Fibroblast of upper back skin (primary cell): ENCODE data around the gene EIF4G3.
"Not testable (repeated sequence)": the region's sequence is repeated elsewhere in the genome, so short reads cannot be mapped to it uniquely, and the experiment has no call there.

Experiments used
- DNase-seq: peaks from one replicate; pipeline ENCODE4 v3.0.0-alpha.2; 2013

EIF4G3 gene, protein sequence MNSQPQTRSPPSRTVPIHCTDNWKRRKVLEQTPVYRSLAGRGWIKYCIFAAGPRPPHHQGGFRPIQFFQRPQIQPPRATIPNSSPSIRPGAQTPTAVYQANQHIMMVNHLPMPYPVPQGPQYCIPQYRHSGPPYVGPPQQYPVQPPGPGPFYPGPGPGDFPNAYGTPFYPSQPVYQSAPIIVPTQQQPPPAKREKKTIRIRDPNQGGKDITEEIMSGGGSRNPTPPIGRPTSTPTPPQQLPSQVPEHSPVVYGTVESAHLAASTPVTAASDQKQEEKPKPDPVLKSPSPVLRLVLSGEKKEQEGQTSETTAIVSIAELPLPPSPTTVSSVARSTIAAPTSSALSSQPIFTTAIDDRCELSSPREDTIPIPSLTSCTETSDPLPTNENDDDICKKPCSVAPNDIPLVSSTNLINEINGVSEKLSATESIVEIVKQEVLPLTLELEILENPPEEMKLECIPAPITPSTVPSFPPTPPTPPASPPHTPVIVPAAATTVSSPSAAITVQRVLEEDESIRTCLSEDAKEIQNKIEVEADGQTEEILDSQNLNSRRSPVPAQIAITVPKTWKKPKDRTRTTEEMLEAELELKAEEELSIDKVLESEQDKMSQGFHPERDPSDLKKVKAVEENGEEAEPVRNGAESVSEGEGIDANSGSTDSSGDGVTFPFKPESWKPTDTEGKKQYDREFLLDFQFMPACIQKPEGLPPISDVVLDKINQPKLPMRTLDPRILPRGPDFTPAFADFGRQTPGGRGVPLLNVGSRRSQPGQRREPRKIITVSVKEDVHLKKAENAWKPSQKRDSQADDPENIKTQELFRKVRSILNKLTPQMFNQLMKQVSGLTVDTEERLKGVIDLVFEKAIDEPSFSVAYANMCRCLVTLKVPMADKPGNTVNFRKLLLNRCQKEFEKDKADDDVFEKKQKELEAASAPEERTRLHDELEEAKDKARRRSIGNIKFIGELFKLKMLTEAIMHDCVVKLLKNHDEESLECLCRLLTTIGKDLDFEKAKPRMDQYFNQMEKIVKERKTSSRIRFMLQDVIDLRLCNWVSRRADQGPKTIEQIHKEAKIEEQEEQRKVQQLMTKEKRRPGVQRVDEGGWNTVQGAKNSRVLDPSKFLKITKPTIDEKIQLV (N-terminal part only)

DNA sequence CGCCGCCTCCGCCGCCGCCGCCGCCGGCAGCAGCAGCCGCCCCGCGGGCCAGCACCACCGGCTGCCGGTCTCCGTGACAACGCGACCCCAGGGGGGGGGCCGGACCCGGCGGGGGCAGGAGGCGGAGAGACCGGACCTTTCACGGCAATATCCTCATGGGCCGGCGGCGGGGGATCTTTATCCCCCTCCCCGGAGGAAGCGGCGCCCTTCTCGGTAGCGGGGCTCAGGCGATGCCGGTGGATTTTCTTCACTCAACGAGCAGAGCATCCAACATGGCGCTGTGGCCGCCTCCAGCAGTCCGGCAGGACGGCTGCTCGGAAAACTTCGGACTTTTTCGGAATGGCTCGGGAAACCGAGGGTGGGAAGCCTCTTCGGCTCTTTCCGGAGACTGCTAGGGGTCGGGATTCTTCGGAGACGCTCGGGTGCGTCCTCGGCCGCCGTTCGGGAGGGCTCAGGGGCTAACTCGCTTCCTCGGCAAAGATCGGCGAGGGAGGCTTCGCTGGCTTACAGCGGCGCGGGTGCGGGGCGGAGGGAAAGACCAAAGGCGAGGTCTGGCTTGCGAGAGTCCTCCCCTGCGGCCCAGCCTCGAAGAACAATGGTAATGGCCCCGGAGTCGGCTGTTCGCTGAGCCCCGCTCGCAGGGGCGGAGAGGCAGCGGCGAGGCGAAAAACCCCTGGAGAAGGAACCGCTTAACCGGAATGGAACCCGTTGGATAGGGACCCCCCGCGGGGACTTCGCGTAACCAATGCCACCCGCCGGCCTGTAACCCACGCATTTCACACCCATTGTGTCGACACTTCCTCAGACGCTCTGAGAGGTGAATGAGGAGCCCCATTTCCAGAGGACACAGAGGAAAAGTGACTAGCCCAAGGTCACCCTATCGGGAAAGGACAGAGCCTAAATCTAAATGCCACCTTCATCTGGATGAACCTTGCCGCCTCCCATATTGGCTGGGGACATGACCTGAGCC, at the start of gene EIF4G3:
TSS of gene EIF4G3 (minus strand) at position 312 of the 970 bp plus-strand sequence. CDS start 174,155 bp downstream, outside the sequence.
- peak; percentile 97 for DNase-seq

DNA sequence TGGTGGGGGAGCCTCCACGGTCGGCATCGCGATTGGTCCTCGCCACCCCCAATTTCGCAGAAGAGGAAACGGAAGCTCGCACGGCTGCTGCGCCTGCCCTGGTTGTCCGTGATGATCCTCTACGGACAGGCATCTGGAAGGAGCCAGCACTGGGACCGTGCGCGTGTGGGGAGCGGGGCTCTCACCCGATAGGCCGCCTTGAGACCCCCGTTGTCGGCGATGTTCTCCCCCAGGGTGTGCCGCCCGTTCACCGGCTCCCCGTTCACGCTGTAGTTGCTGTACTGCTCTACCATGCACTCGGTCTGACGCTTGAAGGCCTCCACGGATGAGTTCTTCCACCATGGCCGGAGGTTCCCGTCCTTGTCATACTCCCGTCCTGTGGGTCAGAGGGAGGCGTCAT, 48.4 kb upstream of the EIF4G3 start:
- DNase-seq = no peak

DNA sequence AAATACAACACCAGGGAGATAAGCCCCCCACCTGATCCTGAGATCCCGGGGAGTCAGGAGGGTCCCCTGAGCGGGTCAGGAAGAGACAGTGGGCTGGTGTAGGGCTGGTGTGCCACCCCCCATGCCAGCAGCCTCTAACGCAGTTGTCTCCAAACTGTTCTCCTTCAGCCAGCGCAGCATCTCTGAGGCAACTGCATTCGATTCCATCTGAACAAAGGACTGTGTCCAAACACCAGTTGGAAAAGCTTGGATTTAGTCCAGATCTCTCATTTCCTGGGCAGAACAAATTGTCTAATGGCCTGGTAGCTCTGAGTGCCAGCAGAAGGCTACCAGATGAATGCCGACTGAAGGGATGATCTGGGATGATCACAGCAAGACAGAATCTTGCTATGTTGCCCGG, 44.1 kb upstream of the EIF4G3 start:
- DNase-seq = no peak

DNA sequence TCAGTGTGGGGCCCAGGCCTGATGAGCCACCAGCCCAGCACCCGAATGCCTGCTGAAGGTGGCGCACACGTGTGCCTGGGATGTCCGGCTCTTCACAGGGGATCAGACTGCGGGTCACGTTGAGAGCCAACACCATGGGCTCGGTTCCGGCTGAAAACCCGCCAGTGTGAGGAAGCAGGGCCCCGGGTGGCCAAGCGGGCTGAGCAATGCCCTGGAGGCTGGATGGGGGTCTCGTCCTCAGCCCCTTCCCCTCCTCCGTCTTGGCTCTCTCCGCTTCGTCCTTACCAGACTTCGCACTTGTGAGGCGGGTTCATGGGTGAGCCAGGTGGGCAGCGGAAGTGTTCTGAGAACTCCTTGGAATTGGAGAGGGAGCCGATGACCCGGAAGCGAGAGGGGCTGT, 43.0 kb upstream of the EIF4G3 start:
- DNase-seq = no peak

DNA sequence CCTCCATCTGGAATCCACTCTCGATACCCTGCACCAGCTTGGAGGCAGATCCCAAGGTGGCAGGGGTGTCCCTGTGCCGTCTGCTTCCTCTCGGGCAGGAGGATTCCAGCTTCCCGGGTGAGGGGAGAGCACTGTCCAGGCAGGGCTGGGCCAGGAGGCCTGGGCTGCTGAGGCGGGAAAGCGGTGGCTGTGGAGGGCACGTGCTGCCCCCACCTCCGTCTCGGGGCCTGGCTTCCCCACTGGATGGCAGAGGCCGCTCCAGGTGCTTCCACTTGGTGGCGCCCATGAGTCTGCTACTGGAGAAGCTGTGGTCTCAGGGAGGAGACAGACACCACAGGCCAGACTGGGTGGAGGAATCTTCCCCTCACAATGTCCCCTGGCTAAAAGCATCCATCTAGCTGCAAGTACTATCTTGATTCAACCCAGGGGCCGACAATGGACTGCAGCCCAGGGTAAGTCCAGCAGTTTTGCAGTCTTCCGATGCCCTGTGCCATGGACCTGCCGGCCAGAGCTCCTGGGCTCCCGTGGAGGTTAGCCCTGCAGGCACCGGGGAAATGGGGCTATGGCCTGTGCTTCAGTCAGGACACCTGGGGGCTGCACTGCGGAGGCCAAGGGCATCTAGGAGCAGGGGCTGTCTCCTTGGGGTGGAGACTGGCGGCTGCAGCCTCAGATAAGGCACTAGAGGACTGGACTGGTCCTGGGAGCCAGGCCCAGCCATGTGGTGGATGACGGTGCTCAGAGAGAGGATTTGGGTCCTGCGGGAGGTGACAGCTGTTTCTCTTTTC, 41.3 kb upstream of the EIF4G3 start:
- no peak for DNase-seq

DNA sequence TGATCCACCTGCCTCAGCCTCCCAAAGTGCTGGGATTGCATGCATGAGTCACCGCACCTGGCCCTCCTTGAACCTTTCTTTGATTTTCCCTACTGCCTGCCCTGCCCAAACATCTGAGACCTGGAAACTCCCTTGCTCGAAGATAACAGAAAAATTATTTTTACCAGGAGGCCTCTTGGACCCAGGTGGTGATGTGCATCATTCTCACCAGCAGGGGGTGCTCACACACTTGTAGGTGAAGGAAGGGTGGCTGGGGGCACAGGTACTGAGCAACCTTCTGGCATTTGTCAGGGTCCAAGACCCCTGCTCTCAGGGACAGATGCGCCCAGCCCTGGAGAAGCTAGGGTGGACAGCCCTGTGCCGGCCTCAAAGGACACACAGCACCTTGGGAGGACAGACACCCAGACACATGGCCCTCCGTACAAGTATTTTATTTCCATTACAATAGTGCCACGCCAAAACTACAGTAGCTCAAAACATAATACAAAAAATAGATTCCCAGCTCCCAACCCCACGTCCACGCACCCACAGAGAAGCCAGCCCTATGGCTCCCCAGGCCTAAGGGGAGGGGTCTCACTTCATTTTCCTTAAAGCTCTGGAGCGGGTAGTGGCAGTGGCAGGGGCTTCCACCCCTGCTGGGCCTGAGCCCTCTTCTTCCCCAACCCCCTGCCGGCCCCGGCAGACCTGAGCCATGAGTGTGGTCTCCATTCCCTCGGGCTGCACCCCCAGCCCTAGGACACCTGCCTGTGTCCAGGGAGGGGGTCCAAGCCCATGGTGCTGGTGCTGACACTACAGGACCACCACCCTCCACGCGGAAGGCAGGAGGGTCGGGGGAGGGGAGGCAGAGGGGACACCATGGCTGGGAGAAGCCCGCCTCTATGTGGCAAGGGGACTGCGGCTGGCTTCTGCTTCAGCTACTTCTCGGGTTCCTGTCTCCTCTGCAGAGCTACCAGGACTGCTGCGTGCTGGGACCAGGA, 40.4 kb upstream of the EIF4G3 start:
- peak; percentile 22 for DNase-seq

DNA sequence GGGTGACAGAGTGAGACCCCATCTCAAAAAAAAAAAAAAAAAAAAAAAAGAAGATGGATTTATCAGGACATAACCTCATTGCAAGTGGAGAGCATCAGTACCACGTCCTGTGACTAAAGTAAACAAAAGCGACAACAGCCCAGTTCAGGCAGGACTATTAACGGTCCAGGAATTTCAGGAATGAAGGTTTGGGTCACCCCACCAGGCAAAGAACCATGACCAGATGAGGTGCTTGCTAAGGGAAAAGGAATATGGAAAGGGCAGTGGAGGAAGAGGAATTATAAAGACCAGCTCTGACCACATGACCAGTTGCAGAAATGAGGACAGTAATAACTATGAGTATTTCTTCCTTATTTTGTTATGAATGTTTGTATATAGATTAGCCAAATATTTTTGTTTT, 35.4 kb upstream of the EIF4G3 start:
- peak; percentile 31 for DNase-seq

DNA sequence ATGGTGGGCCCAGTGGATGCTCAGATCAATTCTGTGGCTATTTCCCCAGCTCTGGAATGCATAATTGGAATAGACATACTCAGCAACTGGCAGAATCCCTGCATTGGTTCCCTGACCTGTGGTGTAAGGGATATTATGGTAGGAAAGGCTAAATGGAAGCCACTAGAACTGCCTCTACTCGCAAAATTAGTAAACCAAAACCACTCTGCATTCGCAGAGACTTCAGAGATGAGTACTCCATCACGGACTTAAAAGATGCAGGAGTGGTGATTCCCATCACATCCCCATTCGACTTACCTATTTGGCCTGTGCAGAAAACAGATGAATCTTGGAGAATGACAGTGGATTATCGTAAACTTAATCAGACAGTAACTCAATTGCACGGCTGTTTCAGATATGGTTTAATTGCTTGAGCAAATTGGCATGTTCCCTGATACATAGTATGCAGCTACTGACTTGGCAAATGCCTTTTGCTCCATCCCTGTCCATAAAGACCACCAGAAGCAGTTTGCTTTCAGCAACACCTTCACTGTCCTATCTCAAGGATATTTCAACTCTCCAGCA, 31.5 kb upstream of the EIF4G3 start:
- not testable (repeated sequence) for DNase-seq

DNA sequence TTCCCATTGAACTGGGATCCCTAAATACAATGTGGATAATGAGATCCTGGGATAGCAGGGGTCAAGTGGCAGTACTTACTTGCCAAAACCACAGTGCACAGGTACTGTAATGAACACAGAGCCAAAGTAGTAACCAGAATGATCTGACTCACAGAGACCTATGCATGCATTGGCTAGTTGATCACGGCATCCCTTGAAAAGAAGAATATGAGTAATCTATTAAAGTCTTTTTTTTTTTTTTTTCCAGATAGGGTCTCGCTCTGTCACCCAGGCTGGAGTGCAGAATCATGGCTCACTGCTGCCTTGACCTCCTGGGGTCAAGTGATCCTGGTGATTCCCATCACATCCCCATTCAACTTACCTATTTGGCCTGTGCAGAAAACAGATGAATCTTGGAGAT, 29.4 kb upstream of the EIF4G3 start:
- peak; percentile 28 for DNase-seq

DNA sequence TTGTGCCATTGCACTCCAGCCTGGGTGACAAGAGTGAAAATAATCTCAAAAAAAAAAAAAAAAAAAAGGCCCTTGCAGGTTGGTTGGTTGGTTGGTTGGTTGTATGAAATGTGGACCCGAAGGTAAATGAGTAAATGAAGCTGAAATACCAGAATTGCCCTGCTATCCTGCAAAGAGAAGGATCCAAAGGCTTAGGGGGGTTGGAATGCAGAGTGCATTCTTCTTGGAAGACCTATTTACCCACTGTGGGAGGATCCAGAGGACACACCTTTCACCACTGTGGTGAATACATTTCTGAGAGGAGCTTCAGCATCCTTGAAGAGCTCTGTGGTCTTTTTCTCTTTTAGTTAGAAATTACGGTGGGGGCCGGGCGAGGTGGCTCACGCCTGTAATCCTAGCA, 28.7 kb upstream of the EIF4G3 start:
- no peak for DNase-seq

DNA sequence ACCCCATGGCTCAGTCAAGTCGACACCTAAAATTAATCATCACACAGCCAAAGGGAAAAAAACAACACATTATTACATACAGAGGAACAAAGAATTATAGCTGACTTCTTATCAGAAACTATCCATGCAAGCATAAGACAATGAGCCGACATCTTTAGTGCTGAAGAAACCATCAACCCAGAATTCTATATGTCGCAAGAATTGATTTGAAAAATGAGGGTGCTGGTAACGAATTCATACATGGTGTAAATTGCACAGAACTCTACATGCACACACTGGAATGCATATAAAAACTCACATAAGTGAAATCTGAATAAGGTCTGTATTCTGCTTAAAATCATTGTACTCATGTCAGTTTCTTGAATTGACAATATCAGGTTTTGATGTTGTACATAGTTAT, 25.0 kb upstream of the EIF4G3 start:
- no peak for DNase-seq

DNA sequence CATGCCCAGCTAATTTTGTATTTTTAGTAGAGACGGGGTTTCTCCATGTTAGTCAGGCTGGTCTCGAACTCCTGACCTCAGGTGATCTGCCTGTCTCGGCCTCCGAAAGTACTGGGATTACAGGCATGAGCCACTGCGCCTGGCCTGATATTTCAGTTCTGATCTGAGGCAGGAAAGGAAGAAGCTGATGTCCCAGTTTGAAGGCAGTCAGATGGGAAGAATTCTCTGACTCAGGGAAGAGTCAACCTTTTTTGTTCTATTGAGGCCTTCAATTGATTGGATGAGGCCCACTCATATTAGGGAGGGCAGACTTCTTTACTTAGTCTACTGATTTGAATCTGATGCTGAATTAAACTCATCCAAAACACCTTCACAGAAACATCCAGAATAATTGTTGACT, 24.5 kb upstream of the EIF4G3 start:
- peak; percentile 11 for DNase-seq

DNA sequence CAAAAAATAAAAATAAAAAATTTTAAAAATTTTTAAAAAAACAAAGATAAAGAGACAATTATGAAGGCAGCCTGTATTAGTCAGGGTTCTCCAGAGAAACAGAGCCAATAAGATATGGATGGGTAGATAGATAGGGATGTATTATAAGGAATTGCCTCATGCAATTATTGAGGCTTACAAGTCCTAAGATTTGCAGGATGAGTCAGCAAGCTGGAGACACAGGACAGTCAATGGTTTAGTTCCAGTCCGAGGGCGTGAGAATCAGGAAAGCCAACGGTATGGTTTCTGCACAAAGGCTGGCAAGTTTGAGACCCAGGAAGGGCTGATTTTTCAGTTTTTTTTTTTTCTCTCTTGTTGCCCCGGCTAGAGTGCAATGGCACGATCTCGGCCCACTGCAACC, 24.1 kb upstream of the EIF4G3 start:
- peak; percentile 27 for DNase-seq

DNA sequence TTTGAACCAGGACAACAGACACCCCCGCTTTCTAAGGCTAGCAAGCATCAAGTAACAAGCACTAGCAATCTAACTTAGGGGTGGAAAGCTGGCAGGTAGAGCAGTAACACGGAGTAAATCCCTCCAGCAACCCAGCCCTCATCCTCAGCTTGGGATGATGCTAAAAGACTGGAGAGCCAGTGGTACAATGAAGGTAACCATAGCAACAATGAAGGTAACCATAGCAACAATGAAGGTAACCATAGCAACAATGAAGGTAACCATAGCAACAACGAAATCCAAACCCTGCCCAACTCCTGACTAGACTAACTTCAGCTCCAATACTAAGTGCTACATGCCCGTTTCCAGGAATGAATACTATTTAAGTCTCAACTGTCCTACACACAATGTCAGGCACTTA, 22.2 kb upstream of the EIF4G3 start:
- DNase-seq = no peak

DNA sequence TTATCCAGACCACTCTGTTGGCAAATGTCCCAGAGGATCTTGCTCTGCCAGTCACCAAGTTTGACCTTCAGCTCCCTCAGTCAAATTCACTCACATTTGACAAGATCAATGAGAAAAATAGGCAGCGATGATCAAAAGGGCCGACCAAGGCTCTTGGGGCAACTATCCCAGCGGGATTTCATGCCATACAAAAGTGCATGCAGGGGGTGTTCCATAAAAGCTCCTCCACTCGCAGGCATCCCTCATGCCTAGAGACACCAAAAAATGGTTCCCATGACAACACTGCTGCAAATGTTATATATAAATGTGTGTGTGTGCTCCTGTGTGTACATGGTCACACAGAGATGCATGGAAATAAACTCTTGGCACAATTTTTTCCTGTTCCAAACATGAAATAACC, 16.2 kb upstream of the EIF4G3 start:
- DNase-seq = no peak

DNA sequence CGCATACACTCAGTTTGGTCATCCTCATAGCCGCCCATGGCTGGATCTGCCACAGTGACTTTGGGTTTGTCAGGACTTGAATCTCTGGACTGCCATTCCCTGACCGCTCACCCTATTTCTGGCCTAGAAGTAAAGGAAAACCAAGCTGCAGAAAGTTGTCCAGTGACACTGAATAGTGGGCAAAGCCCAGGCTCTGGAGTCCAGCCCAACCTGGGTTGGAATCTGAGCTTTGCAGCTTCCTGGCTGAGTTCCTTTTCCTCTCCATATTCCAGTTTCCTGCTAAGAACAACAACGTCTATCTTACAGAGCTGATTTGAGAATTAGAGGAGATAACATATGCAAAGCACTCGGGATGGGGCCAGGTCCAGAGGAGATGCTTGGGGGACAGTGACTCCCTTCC, 15.6 kb upstream of the EIF4G3 start:
- no peak for DNase-seq

DNA sequence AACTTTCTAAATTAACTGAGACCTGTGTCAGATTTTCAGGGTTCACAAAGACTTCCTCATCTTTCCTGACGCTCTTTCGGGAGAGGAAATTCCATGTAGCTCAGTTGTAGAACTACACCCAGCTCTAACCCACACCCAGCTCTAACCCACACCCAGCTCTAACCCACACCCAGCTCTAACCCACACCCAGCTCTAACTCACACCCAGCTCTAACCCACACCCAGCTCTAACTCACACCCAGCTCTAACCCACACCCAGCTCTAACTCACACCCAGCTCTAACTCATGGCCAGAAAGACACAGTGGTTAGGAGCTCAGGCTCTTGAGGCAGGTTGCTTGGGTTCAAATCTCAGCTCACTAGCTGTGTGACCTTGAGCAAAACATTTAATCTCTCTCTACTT, 14.1 kb upstream of the EIF4G3 start:
- not testable (repeated sequence) for DNase-seq

DNA sequence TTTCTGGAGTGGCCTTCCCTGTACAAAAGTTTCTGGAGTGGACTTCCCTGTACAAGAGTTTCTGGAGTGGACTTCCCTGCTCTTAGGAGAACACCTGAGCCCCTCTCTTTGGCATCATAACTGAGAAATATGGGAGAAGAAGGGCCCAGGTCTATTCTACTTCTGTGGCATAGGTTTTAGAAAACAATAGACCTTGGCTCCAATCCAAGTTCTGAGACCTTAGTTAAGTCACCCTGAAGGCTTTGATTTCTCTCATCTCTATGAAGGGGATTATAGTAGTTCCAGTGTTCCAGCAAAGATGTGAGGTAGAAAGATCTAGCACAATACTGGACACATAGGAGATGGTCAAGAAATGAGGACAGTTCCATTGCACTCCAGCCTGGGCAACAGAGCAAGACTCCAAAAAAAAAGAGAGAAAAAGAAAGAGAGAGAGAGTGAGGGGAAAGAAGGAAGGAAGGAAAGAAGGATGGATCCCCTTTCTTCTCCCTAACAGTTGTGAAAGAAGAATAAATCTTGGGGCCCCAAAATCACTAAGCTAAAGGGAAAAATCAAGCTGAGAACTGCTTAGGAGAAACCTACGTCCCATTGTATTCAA, 13.3 kb upstream of the EIF4G3 start:
- no peak for DNase-seq

DNA sequence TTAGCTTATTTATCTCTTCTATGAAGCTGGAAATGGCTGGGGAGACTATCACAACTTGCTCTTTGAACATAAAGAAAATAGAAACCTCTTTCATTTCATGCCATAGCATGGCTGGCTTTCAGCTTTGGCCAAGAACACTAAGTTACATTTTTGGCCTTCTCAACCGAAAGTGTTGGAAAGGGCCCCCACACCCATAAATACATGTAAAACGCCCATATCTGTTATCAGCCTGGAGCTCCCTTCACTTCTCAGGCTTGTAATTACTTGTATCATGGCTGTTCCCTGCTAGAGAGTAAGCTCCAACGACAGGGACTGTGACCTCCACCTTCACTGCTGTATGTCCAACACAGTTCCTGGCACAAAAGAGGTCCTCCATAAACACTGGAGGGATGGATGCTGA, 12.7 kb upstream of the EIF4G3 start:
- DNase-seq = no peak
